GM13977 (cell line): Measurements from ENCODE around the gene TNIP1.

Experiments
- DNase-seq: peaks from one replicate; pipeline ENCODE4 v3.0.0; 2012; ENCODE audit warnings: low spot score
- CTCF ChIP-seq: IDR thresholded peaks from 2 replicates; pipeline ENCODE4 v1.5.1; 2012; ENCODE audit warnings: mild to moderate bottlenecking, control low read depth; ENCODE audit not compliant: insufficient read depth; ENCODE audit errors: extremely low read depth, missing control alignments
- in situ Hi-C: fragments of 300-500 bp; cut with MboI; formaldehyde crosslinking; loops from one replicate; pipeline ENCODE4 v1.12.0; 2022; ENCODE audit warnings: low sequenced_read_pairs, low pct_unique_long_range_greater_than_20kb, mixed read lengths, inconsistent platforms; ENCODE audit not compliant: unreplicated experiment

TNIP1 gene

GRCh38 chr5:151063142-151063989 is 17.5 kb downstream of the TNIP1 start:
- no peak for TF ChIP-seq CTCF
- DNase-seq = no peak
- in situ Hi-C loops = no loop called here

- in situ Hi-C loops = no loop called here
- TF ChIP-seq CTCF = no peak
- no peak for DNase-seq
These were observed 18.3 kb downstream of the TNIP1 start for GRCh38 chr5:151062405-151063141.

- no peak for DNase-seq
- in situ Hi-C loops = no loop called here
- no peak for TF ChIP-seq CTCF
These were observed 20.1 kb downstream of the TNIP1 start for GRCh38 chr5:151060742-151061141.

- in situ Hi-C loops = no loop called here
- no peak for DNase-seq
- TF ChIP-seq CTCF = peak; percentile 25
These were observed 21.8 kb downstream of the TNIP1 start for GRCh38 chr5:151058891-151059489.

GRCh38 chr5:151058301-151058700 is 22.5 kb downstream of the TNIP1 start:
- in situ Hi-C loops = no loop called here
- no peak for TF ChIP-seq CTCF
- DNase-seq = no peak

- no peak for DNase-seq
- no peak for TF ChIP-seq CTCF
- in situ Hi-C loops = no loop called here
These were observed 24.2 kb downstream of the TNIP1 start for GRCh38 chr5:151056379-151057325.
